Karpas-422 (cell line): Measurements from ENCODE around the gene STUM. TPM values are rescaled to one million over a fixed set of nuclear protein-coding genes. Genes with fewer than 3 reads are reported as not detected.

ENCODE experiments used
- DNase-seq: peaks from one replicate; pipeline ENCODE4 v3.0.0-alpha.2; 2015
- H2AFZ ChIP-seq: fragments of 200-600 bp; sonication (generic); 2 replicates; pipeline ENCODE4 v1.6.1; 2014; ENCODE audit warnings: antibody characterized with exemption, low read length, mixed read lengths
- H3K27ac ChIP-seq: fragments of 200-600 bp; sonication (generic); 2 replicates; pipeline ENCODE4 v1.5.1; 2014; ENCODE audit warnings: mild to moderate bottlenecking, low read length, moderate library complexity
- H3K27me3 ChIP-seq: fragments of 200-600 bp; sonication (generic); 2 replicates; pipeline ENCODE4 v1.6.1; 2014; ENCODE audit warnings: low read length, mixed read lengths
- H3K36me3 ChIP-seq: fragments of 200-600 bp; sonication (generic); 2 replicates; pipeline ENCODE4 v1.6.1; 2014; ENCODE audit warnings: low read length, mixed read lengths; ENCODE audit not compliant: insufficient read depth
- H3K4me1 ChIP-seq: fragments of 200-600 bp; sonication (generic); 2 replicates; pipeline ENCODE4 v1.6.1; 2014; ENCODE audit warnings: mild to moderate bottlenecking, low read length, mixed read lengths
- H3K4me2 ChIP-seq: fragments of 200-600 bp; sonication (generic); 2 replicates; pipeline ENCODE4 v1.6.1; 2014; ENCODE audit warnings: low read length, low read depth, mild to moderate bottlenecking; ENCODE audit not compliant: poor library complexity, severe bottlenecking
- H3K4me3 ChIP-seq: fragments of 200-600 bp; sonication (generic); 2 replicates; pipeline ENCODE4 v1.5.1; 2014; ENCODE audit warnings: mild to moderate bottlenecking, antibody characterized with exemption, low read length, mixed read lengths
- H3K79me2 ChIP-seq: fragments of 200-600 bp; sonication (generic); 2 replicates; pipeline ENCODE4 v1.6.1; 2014; ENCODE audit warnings: mild to moderate bottlenecking, low read length, mixed read lengths
- H3K9ac ChIP-seq: fragments of 200-600 bp; sonication (generic); 2 replicates; pipeline ENCODE4 v1.6.0; 2014; ENCODE audit warnings: low read length
- H3K9me2 ChIP-seq: fragments of 200-600 bp; sonication (generic), shearing (Covaris generic); replicated peaks from 2 replicates; pipeline ENCODE4 v1.6.0; 2014; ENCODE audit warnings: mild to moderate bottlenecking, low read length, moderate library complexity; ENCODE audit not compliant: insufficient read depth
- H3K9me3 ChIP-seq: fragments of 300-700, 200-600 bp; sonication (generic); 2 replicates; pipeline ENCODE4 v1.6.1; 2014; ENCODE audit warnings: low read length, mixed read lengths
- H4K20me1 ChIP-seq: fragments of 200-600 bp; sonication (generic); 2 replicates; pipeline ENCODE4 v1.6.1; 2014; ENCODE audit warnings: mild to moderate bottlenecking, antibody characterized with exemption, low read length, low read depth; ENCODE audit not compliant: insufficient read depth
- total RNA-seq: library from RNA; depleted of rRNA; stranded (reverse); fragments of >200 nt; shearing (Covaris generic); gene quantifications from 2 replicates; pipeline ENCODE4 v1.2.3, GENCODE V29; 2014; ENCODE audit warnings: low replicate concordance

Gene STUM
- total RNA-seq, 1 experiment from 2014 or later, result 0.15 TPM

DNA sequence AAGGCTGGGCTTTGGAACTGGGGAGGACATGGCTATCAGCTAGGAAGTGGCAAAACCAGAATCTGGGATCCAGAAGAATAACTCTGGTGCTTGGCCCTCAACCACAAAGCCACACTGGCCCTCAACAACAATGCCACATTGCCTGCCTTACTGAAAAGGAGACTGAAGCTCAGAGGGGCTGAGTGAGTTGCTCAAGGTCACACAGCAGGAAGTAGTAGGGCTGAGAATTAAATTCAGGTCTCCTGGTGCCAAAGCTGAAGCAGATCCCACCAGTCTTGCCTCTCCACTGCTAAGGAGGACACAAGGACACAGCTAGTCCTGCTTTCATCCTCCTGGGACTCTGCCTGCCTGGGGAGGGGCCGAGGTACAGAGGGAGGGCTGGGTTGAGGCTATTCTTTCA is 29.4 kb upstream of the STUM start:
- H3K4me1 ChIP-seq, result peaks cover 30% of the 10 kb centered on the region
- H3K27ac ChIP-seq, result no peak overlapping the region
- H3K9me3 ChIP-seq, result no peaks in the 10 kb centered on the region
- H3K36me3 ChIP-seq, result no peaks in the 10 kb centered on the region
- H3K9ac ChIP-seq, result no peak overlapping the region
- H3K79me2 ChIP-seq, result no peaks in the 10 kb centered on the region
- no peak overlapping the region for H3K4me2 ChIP-seq
- no peak overlapping the region for H3K4me3 ChIP-seq
- no peak overlapping the region for H2AFZ ChIP-seq
- H3K27me3 ChIP-seq, result peaks cover 2% of the 10 kb centered on the region; the same call in 1 of the 2 replicates
- H4K20me1 ChIP-seq, result no peaks in the 10 kb centered on the region
- no peaks in the 10 kb centered on the region for H3K9me2 ChIP-seq
- DNase-seq, result no peak

DNA sequence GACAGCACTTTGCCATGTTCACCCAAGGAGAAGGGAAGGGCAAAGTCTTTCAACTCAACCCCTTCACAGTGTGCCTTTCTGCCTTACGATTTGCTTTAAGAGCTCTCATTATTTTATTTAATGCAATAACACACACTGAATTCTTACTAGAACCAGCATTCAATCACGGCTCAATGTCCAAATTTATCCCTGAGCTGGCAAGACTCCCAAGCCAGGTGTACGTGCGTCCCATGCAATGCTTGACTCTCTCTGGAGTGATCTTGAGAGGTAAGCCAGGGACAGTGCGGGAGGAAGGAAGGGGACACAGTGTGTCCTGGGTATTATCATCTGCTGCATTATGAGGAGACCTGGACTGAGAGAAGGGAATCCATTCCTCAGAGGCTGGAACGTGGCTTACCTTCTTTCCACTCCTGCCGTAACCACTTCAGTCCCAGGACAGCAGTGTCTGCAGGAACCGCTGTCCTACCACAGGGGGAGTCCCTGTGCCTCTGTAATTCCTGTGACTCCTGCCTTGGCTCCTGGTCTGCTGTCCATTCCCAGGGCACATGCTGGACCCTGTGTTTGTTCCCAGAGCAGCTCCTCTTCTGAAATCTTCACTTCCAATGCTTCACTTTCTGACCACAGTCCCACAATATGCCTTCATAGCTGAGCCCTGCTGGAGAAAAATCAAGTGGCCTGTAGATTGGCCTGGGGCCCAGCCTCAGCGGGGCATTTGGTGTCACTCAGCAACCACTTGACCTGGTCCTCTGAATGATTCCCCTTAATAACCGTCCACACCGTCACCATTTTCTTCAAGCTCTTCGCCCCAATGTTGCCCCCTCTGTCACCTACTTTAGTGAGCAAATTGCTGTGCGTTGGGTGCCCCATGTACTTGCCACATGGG is 28.6 kb upstream of the STUM start:
- Histone ChIP-seq H3K4me1 (peaks cover 30% of the 10 kb centered on the region), H3K27ac (no peak overlapping the region)

DNA sequence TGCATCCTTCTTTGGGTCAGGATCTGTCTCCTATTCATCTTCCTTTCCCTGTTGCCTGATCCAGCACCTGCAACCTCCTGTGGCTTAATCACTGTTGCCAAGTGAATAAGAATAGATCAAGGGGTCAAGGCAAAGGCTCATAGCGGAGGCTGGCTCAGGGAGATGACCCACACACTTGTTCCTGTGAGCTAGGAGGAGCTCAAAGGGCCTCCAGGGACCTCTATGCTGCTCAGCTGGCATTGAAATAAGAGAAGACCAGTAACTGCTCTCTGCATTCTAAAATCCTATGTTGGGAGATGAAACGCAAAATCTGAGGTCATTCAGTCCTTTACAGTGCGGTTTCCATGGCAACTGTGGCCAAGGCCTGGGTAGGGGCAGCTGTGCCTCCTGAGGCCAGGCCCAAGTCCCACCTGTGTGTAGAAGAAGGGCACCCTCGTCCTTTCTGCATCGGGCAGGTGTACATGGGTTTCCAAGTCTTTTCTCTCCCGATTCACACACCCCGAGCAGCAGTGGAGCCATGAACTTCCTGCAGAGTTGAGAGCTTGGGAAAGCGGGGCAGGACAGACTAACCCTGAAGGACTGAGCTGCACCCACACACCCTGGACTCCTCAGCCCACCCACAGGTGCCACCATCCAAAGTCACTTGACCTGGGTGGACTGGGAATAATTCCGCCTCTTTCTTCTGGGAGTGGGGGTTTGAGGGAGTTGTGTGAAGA is 27.8 kb upstream of the STUM start:
- H3K4me2 ChIP-seq, result peak overlapping the region; percentile 34
- no peak overlapping the region for H3K4me3 ChIP-seq
- peak overlapping the region; percentile 22; the same call in 1 of the 2 replicates for H3K9ac ChIP-seq
- no peaks in the 10 kb centered on the region for H3K9me3 ChIP-seq
- no peaks in the 10 kb centered on the region for H3K36me3 ChIP-seq
- H3K79me2 ChIP-seq, result no peaks in the 10 kb centered on the region
- peak; percentile 61 for DNase-seq
- no peaks in the 10 kb centered on the region for H4K20me1 ChIP-seq
- peaks cover 30% of the 10 kb centered on the region for H3K4me1 ChIP-seq
- H3K9me2 ChIP-seq, result no peaks in the 10 kb centered on the region
- H3K27ac ChIP-seq, result no peak overlapping the region
- H2AFZ ChIP-seq, result no peak overlapping the region
- H3K27me3 ChIP-seq, result peaks cover 2% of the 10 kb centered on the region; the same call in 1 of the 2 replicates

More for the DNA sequence above, 28.6 kb upstream of the STUM start:
- Histone ChIP-seq H3K9me2 (no peaks in the 10 kb centered on the region), H3K4me2 (peak overlapping the region; percentile 34), H3K79me2 (no peaks in the 10 kb centered on the region), H3K9me3 (no peaks in the 10 kb centered on the region), H3K4me3 (no peak overlapping the region), H3K27me3 (peaks cover 2% of the 10 kb centered on the region; the same call in 1 of the 2 replicates), H3K9ac (no peak overlapping the region; the same call in 1 of the 2 replicates), H4K20me1 (no peaks in the 10 kb centered on the region), H3K36me3 (no peaks in the 10 kb centered on the region), H2AFZ (no peak overlapping the region)
- DNase-seq, result no peak

DNA sequence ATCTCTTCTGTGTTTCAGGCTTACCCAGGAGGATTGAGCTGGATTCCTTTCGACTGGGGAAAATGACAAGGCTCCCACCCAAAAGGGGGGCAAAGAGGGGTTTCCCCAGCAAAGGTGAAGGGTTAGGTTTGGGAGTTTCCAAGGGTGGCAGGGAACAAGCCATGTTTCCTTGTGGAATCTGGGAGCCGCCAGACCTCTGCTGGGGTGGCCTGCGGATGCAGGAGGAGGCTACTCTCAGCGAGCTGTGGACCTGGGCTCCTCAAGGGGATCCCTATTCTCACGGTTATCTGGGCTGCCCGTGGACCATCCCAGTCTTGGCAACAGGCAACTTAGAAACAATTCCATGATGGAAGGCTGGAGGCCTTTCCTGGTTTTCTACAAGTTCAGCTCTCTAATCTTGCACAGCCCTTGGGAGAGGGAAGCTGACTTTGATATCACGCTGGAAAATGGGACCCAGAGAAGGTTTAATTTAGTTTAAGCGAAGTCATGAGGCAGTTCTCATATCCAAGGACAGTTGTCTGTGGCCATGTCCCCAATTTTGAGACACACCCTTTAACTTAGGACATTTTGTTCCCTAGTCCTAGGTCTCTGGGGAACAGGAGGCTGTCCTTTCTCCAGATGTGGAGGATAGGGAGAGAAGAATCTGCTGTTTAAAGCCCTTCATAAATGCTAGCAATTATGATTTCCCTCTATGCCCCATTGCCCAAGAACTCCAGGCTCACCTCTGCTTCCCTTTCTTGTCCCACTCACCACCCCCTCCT is 24.7 kb upstream of the STUM start:
- H2AFZ ChIP-seq, result no peak overlapping the region
- no peaks in the 10 kb centered on the region for H4K20me1 ChIP-seq

DNA sequence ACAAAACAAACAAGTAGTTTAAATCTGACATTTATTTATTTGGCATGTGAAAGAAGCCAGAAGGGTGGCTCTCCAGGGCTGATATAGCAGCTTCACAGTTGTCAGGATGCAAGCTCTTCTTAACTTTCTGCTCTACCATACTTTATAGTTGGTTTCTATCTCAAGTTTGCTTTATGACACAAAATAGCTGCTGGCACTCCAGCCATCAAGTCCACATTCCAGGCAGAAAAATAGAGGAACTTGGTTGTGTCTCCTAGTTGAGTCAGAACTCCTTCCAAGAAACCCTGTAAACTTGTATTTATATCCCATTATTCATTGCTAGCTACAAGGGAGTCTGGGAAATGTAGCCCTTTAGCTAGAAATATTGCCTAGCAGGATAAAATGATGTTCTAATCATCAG is 24.0 kb upstream of the STUM start:
- Histone ChIP-seq H3K36me3 (no peaks in the 10 kb centered on the region), H3K9ac (no peak overlapping the region), H3K9me2 (no peaks in the 10 kb centered on the region), H2AFZ (no peak overlapping the region), H3K9me3 (no peaks in the 10 kb centered on the region), H3K79me2 (no peaks in the 10 kb centered on the region), H3K27ac (no peak overlapping the region), H3K4me2 (no peak overlapping the region), H3K4me1 (peaks cover 22% of the 10 kb centered on the region), H4K20me1 (no peaks in the 10 kb centered on the region), H3K27me3 (peaks cover 2% of the 10 kb centered on the region; the same call in 1 of the 2 replicates), H3K4me3 (no peak overlapping the region)
- DNase-seq, result no peak

More for the DNA sequence above, 24.7 kb upstream of the STUM start:
- Histone ChIP-seq H3K27ac (no peak overlapping the region), H3K4me2 (no peak overlapping the region), H3K9ac (no peak overlapping the region), H3K27me3 (peaks cover 2% of the 10 kb centered on the region; the same call in 1 of the 2 replicates), H3K4me1 (peaks cover 26% of the 10 kb centered on the region), H3K4me3 (no peak overlapping the region), H3K9me3 (no peaks in the 10 kb centered on the region), H3K9me2 (no peaks in the 10 kb centered on the region), H3K79me2 (no peaks in the 10 kb centered on the region), H3K36me3 (no peaks in the 10 kb centered on the region)
- DNase-seq, result no peak

DNA sequence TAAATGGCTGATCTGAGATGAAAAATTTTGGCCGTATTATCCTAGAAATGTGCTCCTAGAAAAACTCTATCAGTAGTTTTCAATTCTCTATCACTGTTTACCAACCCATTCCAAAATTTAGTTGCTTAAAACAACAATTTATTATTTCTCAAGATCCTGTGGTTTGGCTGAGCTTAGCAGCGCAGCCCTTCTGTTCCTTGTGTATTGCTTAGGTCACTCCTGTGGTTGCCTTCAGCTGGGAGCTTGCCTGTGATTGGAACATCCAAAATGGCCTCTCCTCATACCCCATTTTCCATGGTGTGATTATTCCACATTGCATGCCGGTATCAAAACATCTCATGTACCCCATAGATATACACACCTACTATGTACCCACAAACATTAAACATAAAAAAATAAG is 22.8 kb upstream of the STUM start:
- H3K27me3 ChIP-seq, result peaks cover 2% of the 10 kb centered on the region; the same call in 1 of the 2 replicates
- no peaks in the 10 kb centered on the region for H3K9me3 ChIP-seq
- peaks cover 10% of the 10 kb centered on the region for H3K4me1 ChIP-seq
- H4K20me1 ChIP-seq, result no peaks in the 10 kb centered on the region
- H3K4me3 ChIP-seq, result no peak overlapping the region
- H3K9me2 ChIP-seq, result no peaks in the 10 kb centered on the region
- H3K79me2 ChIP-seq, result no peaks in the 10 kb centered on the region
- H3K27ac ChIP-seq, result no peak overlapping the region
- no peaks in the 10 kb centered on the region for H3K36me3 ChIP-seq
- H3K9ac ChIP-seq, result no peak overlapping the region
- DNase-seq, result no peak
- H3K4me2 ChIP-seq, result no peak overlapping the region
- H2AFZ ChIP-seq, result no peak overlapping the region

DNA sequence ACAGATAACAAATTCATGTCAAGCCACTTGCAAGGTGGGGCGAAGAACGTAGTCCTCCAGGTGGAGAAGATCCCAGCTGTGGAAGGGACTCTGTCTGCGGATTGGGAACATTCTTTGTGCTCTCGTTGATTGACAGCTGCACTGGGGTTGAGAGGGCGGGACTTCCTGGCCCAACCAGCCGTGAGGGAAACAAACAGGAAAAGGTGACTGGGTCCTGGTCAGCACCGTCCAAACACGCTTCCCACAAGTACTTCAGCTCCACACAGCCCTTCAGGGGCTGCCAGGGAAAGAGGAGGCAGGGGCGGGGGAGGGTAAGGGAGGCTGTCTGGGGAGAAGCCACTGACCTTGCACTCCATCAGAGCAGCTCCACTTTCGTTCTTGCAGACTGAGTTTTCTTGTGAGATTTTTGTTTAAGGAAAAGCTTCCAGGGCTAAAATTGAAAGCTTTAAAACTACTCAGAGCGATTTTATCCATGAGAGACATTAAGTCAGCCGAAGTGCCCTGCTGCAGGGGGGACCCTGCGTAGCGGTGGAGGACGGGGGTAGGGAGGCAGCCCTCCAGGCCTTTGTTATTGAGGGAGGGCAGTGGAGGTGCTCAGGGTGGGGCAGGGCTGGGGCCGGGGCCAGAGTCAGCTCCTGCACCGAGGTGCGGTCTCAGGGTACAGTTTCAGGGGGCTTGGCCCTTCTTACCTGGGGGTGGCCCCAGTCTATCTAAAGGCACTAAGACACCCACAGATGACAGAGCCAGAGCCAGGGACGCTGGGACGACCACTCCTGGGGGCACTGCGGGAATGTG is 21.6 kb upstream of the STUM start:
- Histone ChIP-seq H3K27me3 (peaks cover 2% of the 10 kb centered on the region; the same call in 1 of the 2 replicates), H4K20me1 (no peaks in the 10 kb centered on the region), H3K4me1 (peaks cover 5% of the 10 kb centered on the region), H3K79me2 (no peaks in the 10 kb centered on the region), H3K9ac (peak overlapping the region; percentile 20; the same call in 1 of the 2 replicates), H2AFZ (peak overlapping the region; percentile 44; the same call in 1 of the 2 replicates), H3K36me3 (no peaks in the 10 kb centered on the region), H3K4me3 (peak overlapping the region; percentile 16; the same call in 1 of the 2 replicates), H3K4me2 (peak overlapping the region; percentile 47), H3K27ac (no peak overlapping the region), H3K9me2 (no peaks in the 10 kb centered on the region), H3K9me3 (no peaks in the 10 kb centered on the region)
- peak; percentile 62 for DNase-seq
